HS-27A (cell line): ENCODE data around the gene NLN.
"Not testable (repeated sequence)": the region's sequence is repeated elsewhere in the genome, so short reads cannot be mapped to it uniquely, and the experiment has no call there.

Experiments
- DNase-seq: peaks from one replicate; pipeline ENCODE4 v3.0.0-alpha.2; 2012; ENCODE audit warnings: low read depth, missing footprints

The NLN gene

GRCh38 chr5:65774346-65774745 is 52.3 kb downstream of the NLN start:
- DNase-seq: no peak

GRCh38 chr5:65775476-65775875 is 53.5 kb downstream of the NLN start:
- DNase-seq: no peak

GRCh38 chr5:65776441-65777141 is 54.6 kb downstream of the NLN start:
- DNase-seq: no peak

GRCh38 chr5:65778126-65778525 is 56.1 kb downstream of the NLN start:
- no peak for DNase-seq

- no peak for DNase-seq
Measured at GRCh38 chr5:65779643-65780042, 57.6 kb downstream of the NLN start.

- DNase-seq: not testable (repeated sequence)
Measured at GRCh38 chr5:65788296-65788695, 66.3 kb downstream of the NLN start.

- DNase-seq: no peak
Measured at GRCh38 chr5:65790371-65791163, 68.6 kb downstream of the NLN start.

- no peak for DNase-seq
Measured at GRCh38 chr5:65791712-65792673, 70.0 kb downstream of the NLN start.

GRCh38 chr5:65796269-65796668 is 74.3 kb downstream of the NLN start:
- DNase-seq: no peak

- DNase-seq: no peak
Measured at GRCh38 chr5:65796751-65797316, 74.8 kb downstream of the NLN start.

GRCh38 chr5:65797481-65797880 is 75.5 kb downstream of the NLN start:
- DNase-seq: no peak

- DNase-seq: no peak
Measured at GRCh38 chr5:65799857-65800256, 77.9 kb downstream of the NLN start.

GRCh38 chr5:65800775-65801174 is 78.8 kb downstream of the NLN start:
- no peak for DNase-seq

- no peak for DNase-seq
Measured at GRCh38 chr5:65801352-65801783, 79.4 kb downstream of the NLN start.

GRCh38 chr5:65802080-65802479 is 80.1 kb downstream of the NLN start:
- DNase-seq: no peak

GRCh38 chr5:65802820-65803219 is 80.8 kb downstream of the NLN start:
- DNase-seq: no peak

- no peak for DNase-seq
Measured at GRCh38 chr5:65803699-65804391, 81.8 kb downstream of the NLN start.

GRCh38 chr5:65805089-65805488 is 83.1 kb downstream of the NLN start:
- DNase-seq: no peak

- DNase-seq: not testable (repeated sequence)
Measured at GRCh38 chr5:65807494-65807893, 85.5 kb downstream of the NLN start.

- DNase-seq: no peak
Measured at GRCh38 chr5:65808251-65808741, 86.3 kb downstream of the NLN start.

GRCh38 chr5:65808818-65809217 is 86.8 kb downstream of the NLN start:
- DNase-seq: no peak
